H1 (cell line): Measurements from ENCODE around the gene TRIM71. TPM values are rescaled to one million over a fixed set of nuclear protein-coding genes. Genes with fewer than 3 reads are reported as not detected.
A peak's percentile ranks its signal among the peaks of the same experiment; 100 is the strongest.

Source experiments
- CTCF ChIA-PET: fragments of 300-600 bp; sonication (Branson Sonifier 250); formaldehyde crosslinking; loops from one replicate; lab custom pipeline; 2021; ENCODE audit not compliant: partially characterized antibody; lab: Charles Lee
- POLR2A ChIA-PET: fragments of 300-600 bp; sonication (Branson Sonifier 250); formaldehyde crosslinking; loops from one replicate; lab custom pipeline; 2021; ENCODE audit warnings: inconsistent platforms; ENCODE audit not compliant: partially characterized antibody; lab: Charles Lee
- DNase-seq, 2 experiments: peaks; one replicate each; pipeline versions ENCODE4 v3.0.0 to v3.0.0-alpha.2; 2010 to 2022; ENCODE audit warnings: low spot score in 2 of 2, low read depth in 1 of 2, mixed read lengths in 1 of 2
- FAIRE-seq: peaks from 2 replicates; lab custom pipeline; 2011; peaks lifted over from hg19 to GRCh38; lab: Jason Lieb, UNC
- H2AFZ ChIP-seq: 2 replicates; pipeline ENCODE4 v1.8.1; 2012; ENCODE audit warnings: low read length, inconsistent platforms
- H2AK5ac ChIP-seq: 2 replicates; pipeline ENCODE4 v1.6.1; 2013; ENCODE audit warnings: low read depth, low read length
- H2BK120ac ChIP-seq: replicated peaks from 2 replicates; pipeline ENCODE3; 2013; ENCODE audit warnings: low read depth, low read length, inconsistent platforms
- H2BK12ac ChIP-seq: 2 replicates; pipeline ENCODE4 v1.6.1; 2013; ENCODE audit warnings: low read depth, low read length
- H2BK15ac ChIP-seq: 2 replicates; pipeline ENCODE4 v1.6.1; 2013; ENCODE audit warnings: low read length
- H2BK20ac ChIP-seq: 2 replicates; pipeline ENCODE4 v1.6.1; 2013; ENCODE audit warnings: low read length
- H2BK5ac ChIP-seq: 2 replicates; pipeline ENCODE4 v1.6.1; 2013; ENCODE audit warnings: low read depth, low read length
- H3K14ac ChIP-seq: 2 replicates; pipeline ENCODE4 v1.6.1; 2013; ENCODE audit warnings: inconsistent platforms; ENCODE audit not compliant: insufficient read length
- H3K18ac ChIP-seq: 2 replicates; pipeline ENCODE4 v1.6.1; 2013; ENCODE audit warnings: low read length; ENCODE audit errors: extremely low read depth
- H3K23ac ChIP-seq: 2 replicates; pipeline ENCODE4 v1.6.1; 2013; ENCODE audit warnings: inconsistent platforms; ENCODE audit not compliant: insufficient read length
- H3K23me2 ChIP-seq: 2 replicates; pipeline ENCODE4 v1.6.1; 2013; ENCODE audit warnings: low read depth, low read length
- H3K27ac ChIP-seq: 2 replicates; pipeline ENCODE4 v1.6.1; 2011; ENCODE audit warnings: low read depth, low read length, inconsistent platforms
- H3K27me3 ChIP-seq, 4 experiments: replicated peaks in 1 of 4; 1 replicate in 1 of 4; 2 replicates in 3 of 4; pipeline versions ENCODE4 v1.6.1 to v1.8.1; 2011 to 2013; ENCODE audit warnings: low read length in 3 of 4, mild to moderate bottlenecking in 3 of 4, inconsistent platforms in 2 of 4, mixed read lengths in 2 of 4, moderate library complexity in 1 of 4; ENCODE audit not compliant: control insufficient read depth in 3 of 4, insufficient read depth in 3 of 4; ENCODE audit errors: extremely low read depth in 1 of 4
- H3K36me3 ChIP-seq, 4 experiments: 2 replicates each; pipeline versions ENCODE4 v1.6.1 to v1.8.1; 2011 to 2013; ENCODE audit warnings: mild to moderate bottlenecking in 4 of 4, low read length in 3 of 4, moderate library complexity in 2 of 4, control low read depth in 1 of 4, inconsistent platforms in 1 of 4; ENCODE audit not compliant: insufficient read depth in 4 of 4, control insufficient read depth in 2 of 4
- H3K4ac ChIP-seq: replicated peaks from 2 replicates; pipeline ENCODE3; 2013; ENCODE audit warnings: low read length, low read depth, mixed read lengths, inconsistent platforms; ENCODE audit not compliant: insufficient read length
- H3K4me1 ChIP-seq, 4 experiments: replicated peaks in 1 of 4; 1 replicate in 1 of 4; 2 replicates in 3 of 4; pipeline versions ENCODE4 v1.6.1 to v1.8.1; 2011 to 2013; ENCODE audit warnings: low read length in 3 of 4, inconsistent platforms in 2 of 4, mixed read lengths in 1 of 4; ENCODE audit not compliant: insufficient read depth in 4 of 4, control insufficient read depth in 3 of 4
- H3K4me2 ChIP-seq, 2 experiments: 2 replicates each; pipeline versions ENCODE4 v1.6.1 to v1.8.1; 2011 to 2013; ENCODE audit warnings: low read depth in 2 of 2, low read length in 2 of 2, control low read depth in 1 of 2, inconsistent platforms in 1 of 2, mild to moderate bottlenecking in 1 of 2; ENCODE audit not compliant: insufficient read depth in 1 of 2
- H3K4me3 ChIP-seq, 4 experiments: fragments of 200-600, 300-600 bp in 1 of 4; sonication (generic), shearing (Covaris generic), sonication (Bioruptor Twin) in 1 of 4; 2 replicates each; pipeline versions ENCODE4 v1.5.1 to v1.8.1; 2011 to 2016; ENCODE audit warnings: low read length in 4 of 4, low read depth in 3 of 4, control low read depth in 2 of 4, inconsistent platforms in 2 of 4, mild to moderate bottlenecking in 2 of 4, mixed read lengths in 1 of 4, moderate library complexity in 1 of 4; ENCODE audit not compliant: insufficient read depth in 2 of 4; ENCODE audit errors: extremely low read depth in 1 of 4
- H3K56ac ChIP-seq: replicated peaks from 2 replicates; pipeline ENCODE3; 2013; ENCODE audit warnings: low read depth, mild to moderate bottlenecking, mixed read lengths, low read length, inconsistent platforms; ENCODE audit not compliant: insufficient read length
- H3K79me1 ChIP-seq: 2 replicates; pipeline ENCODE4 v1.6.1; 2013; ENCODE audit warnings: low read depth, low read length, control low read depth
- H3K79me2 ChIP-seq, 2 experiments: 2 replicates each; pipeline versions ENCODE4 v1.6.1 to v1.8.1; 2012 to 2013; ENCODE audit warnings: low read length in 2 of 2, mild to moderate bottlenecking in 2 of 2, inconsistent platforms in 1 of 2; ENCODE audit not compliant: insufficient read depth in 2 of 2, control insufficient read depth in 1 of 2
- H3K9ac ChIP-seq, 4 experiments: replicated peaks in 1 of 4; 1 replicate in 1 of 4; 2 replicates in 3 of 4; pipeline versions ENCODE4 v1.6.1 to v1.8.1; 2011 to 2013; ENCODE audit warnings: low read depth in 3 of 4, low read length in 3 of 4, control low read depth in 2 of 4, mild to moderate bottlenecking in 2 of 4, moderate library complexity in 2 of 4, inconsistent platforms in 1 of 4; ENCODE audit errors: extremely low read depth in 1 of 4
- H3K9me3 ChIP-seq, 2 experiments: 2 replicates each; pipeline versions ENCODE4 v1.6.1 to v1.8.1; 2012 to 2013; ENCODE audit warnings: mild to moderate bottlenecking in 2 of 2, moderate library complexity in 2 of 2, control low read depth in 1 of 2, inconsistent platforms in 1 of 2, low read depth in 1 of 2, low read length in 1 of 2, mixed read lengths in 1 of 2; ENCODE audit not compliant: insufficient read depth in 2 of 2
- H4K20me1 ChIP-seq, 2 experiments: replicated peaks in 1 of 2; 2 replicates each; pipeline versions ENCODE3 to v1.8.1; 2011 to 2013; ENCODE audit warnings: inconsistent platforms in 2 of 2, low read length in 2 of 2, mild to moderate bottlenecking in 1 of 2; ENCODE audit not compliant: insufficient read depth in 2 of 2, control insufficient read depth in 1 of 2
- H4K5ac ChIP-seq: 2 replicates; pipeline ENCODE4 v1.6.1; 2013; ENCODE audit warnings: low read length, low read depth, mixed read lengths, inconsistent platforms; ENCODE audit not compliant: insufficient read length
- H4K8ac ChIP-seq: 2 replicates; pipeline ENCODE4 v1.8.0; 2013; ENCODE audit warnings: mild to moderate bottlenecking, moderate library complexity, low read length, inconsistent platforms; ENCODE audit not compliant: insufficient read depth; ENCODE audit errors: extremely low read depth
- H4K91ac ChIP-seq: replicated peaks from 2 replicates; pipeline ENCODE3; 2013; ENCODE audit warnings: low read length, mixed read lengths, inconsistent platforms; ENCODE audit not compliant: insufficient read length
- BCL11A ChIP-seq, 2 experiments: IDR thresholded peaks; one replicate each; pipeline ENCODE4 v1.6.1; 2011; ENCODE audit warnings: low read depth in 2 of 2, low read length in 2 of 2, mild to moderate bottlenecking in 2 of 2
- CBX5 ChIP-seq: fragments of 300-800, 300-1000 bp; sonication (generic); IDR thresholded peaks from 2 replicates; pipeline ENCODE4 v1.7.1; 2016; ENCODE audit warnings: antibody characterized with exemption, low read length, low read depth
- GABPA ChIP-seq: IDR thresholded peaks from 2 replicates; pipeline ENCODE4 v1.6.1; 2011; ENCODE audit warnings: mild to moderate bottlenecking, low read length, moderate library complexity, borderline replicate concordance; ENCODE audit not compliant: insufficient read depth
- POLR2AphosphoS5 ChIP-seq: IDR thresholded peaks from 2 replicates; pipeline ENCODE4 v1.6.1; 2011; ENCODE audit warnings: low read depth, low read length
- RBBP5 ChIP-seq: IDR thresholded peaks from 2 replicates; pipeline ENCODE4 v1.7.1; 2012; ENCODE audit warnings: low read depth, mild to moderate bottlenecking, inconsistent platforms, low read length, moderate library complexity, borderline replicate concordance
- RXRA ChIP-seq: IDR thresholded peaks from 2 replicates; pipeline ENCODE4 v1.6.1; 2011; ENCODE audit warnings: low read depth, mild to moderate bottlenecking, low read length, moderate library complexity; ENCODE audit not compliant: insufficient read depth
- SP1 ChIP-seq: IDR thresholded peaks from 2 replicates; pipeline ENCODE4 v1.6.1; 2011; ENCODE audit warnings: low read depth, low read length
- SP4 ChIP-seq: IDR thresholded peaks from 2 replicates; pipeline ENCODE4 v1.6.1; 2012; ENCODE audit warnings: low read length, inconsistent platforms
- SUZ12 ChIP-seq: fragments of 200-600 bp; sonication (generic); IDR thresholded peaks from 2 replicates; pipeline ENCODE4 v1.6.1; 2012; ENCODE audit warnings: mild to moderate bottlenecking, inconsistent platforms, low read length, moderate library complexity, mixed read lengths
- TAF1 ChIP-seq: IDR thresholded peaks from 2 replicates; pipeline ENCODE4 v1.6.1; 2011; ENCODE audit warnings: mild to moderate bottlenecking, low read depth, low read length
- TBP ChIP-seq: IDR thresholded peaks from 2 replicates; pipeline ENCODE4 v1.6.1; 2011; ENCODE audit warnings: low read depth, low read length, improper control_type of control experiment
- TCF12 ChIP-seq: IDR thresholded peaks from 2 replicates; pipeline ENCODE4 v1.6.1; 2011; ENCODE audit warnings: low read depth, mild to moderate bottlenecking, low read length
- WGBS, 2 experiments: shearing (Covaris generic) in 1 of 2; methylation state at CpG; one replicate each; pipeline versions ENCODE4 v1.1.6 to v1.1.7; 2013 to 2015; ENCODE audit warnings: low lambda C conversion rate in 2 of 2, mixed read lengths in 2 of 2, inconsistent platforms in 1 of 2, low coverage in 1 of 2, missing lambda C conversion rate in 1 of 2; ENCODE audit not compliant: insufficient replicate concordance in 2 of 2, insufficient coverage in 1 of 2, insufficient read length in 1 of 2; ENCODE audit errors: extremely low coverage in 1 of 2, missing lambda C conversion rate in 1 of 2; 5-methylcytosine and 5-hydroxymethylcytosine counted together
- polyA plus RNA-seq, 7 experiments: library from polyadenylated mRNA; depleted of rRNA in 3 of 7; stranded (reverse) in 5 of 7; unstranded in 2 of 7; fragments of >200 nt in 5 of 7; fragments of 200-250 nt in 2 of 7; gene quantifications; 1 replicate in 5 of 7; 2 replicates in 1 of 7; 4 replicates in 1 of 7; pipeline versions ENCODE4 v1.2.1 to v1.2.3, GENCODE V29; 2011 to 2013; ENCODE audit warnings: missing spikeins in 2 of 7, mixed read lengths in 2 of 7
- total RNA-seq: library from RNA; stranded (reverse); fragmentation: NEBNext Ultra II Directional; extraction: Animal tissue kit (Norgen Biotek cat#: 25700); gene quantifications from 2 replicates; pipeline ENCODE4 v1.2.1, GENCODE V29; 2021
- TF ChIP-seq, protein P1 (sequence below): IDR thresholded peaks from 2 replicates; pipeline ENCODE4 v1.6.1; 2011; ENCODE audit warnings: low read length, improper control_type of control experiment

TRIM71 gene
- total and polyA plus RNA-seq, 2 of the 8 experiments (the other 6 are each of a cell fraction or from before 2014, with no cell fraction given) = 53.7 to 293 TPM

DNA sequence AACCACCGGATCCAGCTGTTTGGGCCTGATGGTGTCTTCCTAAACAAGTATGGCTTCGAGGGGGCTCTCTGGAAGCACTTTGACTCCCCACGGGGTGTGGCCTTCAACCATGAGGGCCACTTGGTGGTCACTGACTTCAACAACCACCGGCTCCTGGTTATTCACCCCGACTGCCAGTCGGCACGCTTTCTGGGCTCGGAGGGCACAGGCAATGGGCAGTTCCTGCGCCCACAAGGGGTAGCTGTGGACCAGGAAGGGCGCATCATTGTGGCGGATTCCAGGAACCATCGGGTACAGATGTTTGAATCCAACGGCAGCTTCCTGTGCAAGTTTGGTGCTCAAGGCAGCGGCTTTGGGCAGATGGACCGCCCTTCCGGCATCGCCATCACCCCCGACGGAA, 73.6 kb downstream of the TRIM71 start:
- H3K23ac ChIP-seq = no peak overlapping the region
- no peak overlapping the region for H3K4me2 ChIP-seq
- peaks cover 7 to 99% of the 10 kb centered on the region in 2 experiments; a peak in 3 of 4 replicates for H3K79me2 ChIP-seq
- no peak overlapping the region for H3K56ac ChIP-seq
- H4K91ac ChIP-seq = no peak overlapping the region
- H4K8ac ChIP-seq = no peak overlapping the region
- POLR2A ChIA-PET = interaction anchor here (0.9 to 3.2 kb wide), 5 partner anchors 20 to 111 kb away, joined by 3 to 11 read pairs (median 8); no protein-coding TSS in a partner anchor
- no peak overlapping the region for H3K9ac ChIP-seq
- H2AK5ac ChIP-seq = no peak overlapping the region
- 0 out of 2 replicates have a peak overlapping the region, but pooled peaks have one; percentile 41 for H2BK5ac ChIP-seq
- H2BK12ac ChIP-seq = no peak overlapping the region
- no peak overlapping the region for H2BK120ac ChIP-seq
- H2AFZ ChIP-seq = no peak overlapping the region
- no peak for FAIRE-seq
- CTCF ChIA-PET = interaction anchor here (0.8 to 1.0 kb wide), 3 partner anchors 12 to 93 kb away, joined by 3 read pairs; no protein-coding TSS in a partner anchor
- H4K20me1 ChIP-seq = peaks cover 28 to 47% of the 10 kb centered on the region in 2 experiments
- no peaks in the 10 kb centered on the region for H3K9me3 ChIP-seq
- H3K14ac ChIP-seq = no peak overlapping the region
- H3K27me3 ChIP-seq = no peaks in the 10 kb centered on the region
- WGBS, 2 experiments = 96% methylated on average over 19 of the region's 19 CpGs; no CpG with 5 or more reads in 1 of the 2 experiments
- H3K4me1 ChIP-seq = peaks cover 3 to 10% (median 5%) of the 10 kb centered on the region in 4 experiments
- no peak overlapping the region for H3K4me3 ChIP-seq
- peaks cover 40 to 100% (median 70%) of the 10 kb centered on the region in 4 experiments for H3K36me3 ChIP-seq
- no peak overlapping the region for H3K18ac ChIP-seq
- H2BK15ac ChIP-seq = no peak overlapping the region
- H3K27ac ChIP-seq = no peak overlapping the region
- H3K4ac ChIP-seq = no peak overlapping the region
- H4K5ac ChIP-seq = no peak overlapping the region
- H3K23me2 ChIP-seq = no peaks in the 10 kb centered on the region
- H3K79me1 ChIP-seq = peaks cover 24% of the 10 kb centered on the region
- no peak overlapping the region for H2BK20ac ChIP-seq
- DNase-seq = no peak
- TF ChIP-seq SP1 (no peak), TBP (no peak), CBX5 (no peak), TAF1 (no peak), SP4 (no peak), TCF12 (no peak), SUZ12 (no peak), GABPA (no peak), POLR2AphosphoS5 (peak; percentile 44), RXRA (no peak), RBBP5 (no peak), BCL11A (IDR thresholded peaks at IDR 0.05; ENCODE audit: low read depth in 2 of 2, low read length in 2 of 2) (no peak)
- TF ChIP-seq, protein P1, sequence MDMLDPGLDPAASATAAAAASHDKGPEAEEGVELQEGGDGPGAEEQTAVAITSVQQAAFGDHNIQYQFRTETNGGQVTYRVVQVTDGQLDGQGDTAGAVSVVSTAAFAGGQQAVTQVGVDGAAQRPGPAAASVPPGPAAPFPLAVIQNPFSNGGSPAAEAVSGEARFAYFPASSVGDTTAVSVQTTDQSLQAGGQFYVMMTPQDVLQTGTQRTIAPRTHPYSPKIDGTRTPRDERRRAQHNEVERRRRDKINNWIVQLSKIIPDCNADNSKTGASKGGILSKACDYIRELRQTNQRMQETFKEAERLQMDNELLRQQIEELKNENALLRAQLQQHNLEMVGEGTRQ = 0 out of 2 replicates have a peak, but pooled peaks have one; percentile 36
